Bronchial epithelial cell (primary cell): ENCODE data around the gene CMYA5. TPM values are rescaled to one million over a fixed set of nuclear protein-coding genes. Genes with fewer than 3 reads are reported as not detected.

Experiments used
- DNase-seq: peaks from one replicate; pipeline ENCODE4 v3.0.0-alpha.2; 2010; ENCODE audit warnings: low read depth
- FAIRE-seq: peaks from 2 replicates; lab custom pipeline; 2011; peaks lifted over from hg19 to GRCh38; lab: Jason Lieb, UNC
- H3K27me3 ChIP-seq: 2 replicates; pipeline ENCODE4 v1.5.1; 2011; ENCODE audit warnings: low read length; ENCODE audit not compliant: control insufficient read depth, insufficient read depth
- H3K36me3 ChIP-seq: 2 replicates; pipeline ENCODE4 v1.5.1; 2011; ENCODE audit warnings: low read length; ENCODE audit not compliant: control insufficient read depth, insufficient read depth
- H3K4me3 ChIP-seq: 2 replicates; pipeline ENCODE4 v1.5.1; 2011; ENCODE audit warnings: mild to moderate bottlenecking, low read depth, low read length, control low read depth
- CTCF ChIP-seq: IDR thresholded peaks from 2 replicates; pipeline ENCODE4 v1.5.1; 2011; ENCODE audit warnings: mild to moderate bottlenecking, moderate library complexity, low read length, control low read depth, inconsistent platforms; ENCODE audit not compliant: insufficient read depth, severe bottlenecking
- total RNA-seq: library from RNA; depleted of rRNA; stranded (reverse); fragments of >200 nt; gene quantifications from 2 replicates; pipeline ENCODE4 v1.2.1, GENCODE V29; 2014

The CMYA5 gene
- total RNA-seq, 1 donor from 2014 or later = 0.26 TPM

GRCh38 chr5:79792463-79792862 lies 102.8 kb downstream of the CMYA5 start:
- H3K4me3 ChIP-seq = no peak overlapping the region
- no peak for FAIRE-seq
- no peak for DNase-seq
- no peak for TF ChIP-seq CTCF
- no peaks in the 10 kb centered on the region for H3K36me3 ChIP-seq
- no peaks in the 10 kb centered on the region for H3K27me3 ChIP-seq

GRCh38 chr5:79793304-79793703 lies 103.7 kb downstream of the CMYA5 start:
- Histone ChIP-seq H3K36me3 (no peaks in the 10 kb centered on the region), H3K27me3 (no peaks in the 10 kb centered on the region), H3K4me3 (no peak overlapping the region)
- FAIRE-seq = no peak
- TF ChIP-seq CTCF = no peak
- DNase-seq = no peak

- Histone ChIP-seq H3K36me3 (no peaks in the 10 kb centered on the region), H3K4me3 (no peak overlapping the region), H3K27me3 (no peaks in the 10 kb centered on the region)
- DNase-seq = peak; percentile 25
- FAIRE-seq = no peak
- no peak for TF ChIP-seq CTCF
Observed at GRCh38 chr5:79793722-79794121, 104.1 kb downstream of the CMYA5 start.

- H3K36me3 ChIP-seq = no peaks in the 10 kb centered on the region
- no peak overlapping the region for H3K4me3 ChIP-seq
- TF ChIP-seq CTCF = no peak
- DNase-seq = no peak
- no peak for FAIRE-seq
- no peaks in the 10 kb centered on the region for H3K27me3 ChIP-seq
Observed at GRCh38 chr5:79794347-79794746, 104.7 kb downstream of the CMYA5 start.

- no peaks in the 10 kb centered on the region for H3K36me3 ChIP-seq
- H3K4me3 ChIP-seq = no peak overlapping the region
- H3K27me3 ChIP-seq = no peaks in the 10 kb centered on the region
- DNase-seq = peak; percentile 36
- no peak for TF ChIP-seq CTCF
- FAIRE-seq = no peak
Observed at GRCh38 chr5:79795764-79796398, 106.2 kb downstream of the CMYA5 start.
